HG03354 (cell line): Measurements from ENCODE around the gene SOHLH1.

Source experiments
- ATAC-seq: cut with Tn5 transposase; IDR thresholded peaks from one replicate; pipeline ENCODE4 v1.9.1; 2021; ENCODE audit warnings: mild to moderate bottlenecking; ENCODE audit not compliant: unreplicated experiment, poor library complexity, severe bottlenecking

The SOHLH1 gene

GRCh38 chr9:135731454-135731853 lies 32.2 kb upstream of the SOHLH1 start:
- ATAC-seq = no peak

- no peak for ATAC-seq
Measured at GRCh38 chr9:135729480-135729879, 30.2 kb upstream of the SOHLH1 start.

GRCh38 chr9:135728436-135729110 lies 29.3 kb upstream of the SOHLH1 start:
- ATAC-seq = no peak

- ATAC-seq = no peak
Measured at GRCh38 chr9:135727257-135727875, 28.1 kb upstream of the SOHLH1 start.

GRCh38 chr9:135726138-135726853 lies 27.0 kb upstream of the SOHLH1 start:
- ATAC-seq = no peak

- no peak for ATAC-seq
Measured at GRCh38 chr9:135724186-135724787, 25.0 kb upstream of the SOHLH1 start.

- ATAC-seq = no peak
Measured at GRCh38 chr9:135722365-135722764, 23.1 kb upstream of the SOHLH1 start.

- ATAC-seq = no peak
Measured at GRCh38 chr9:135719472-135719871, 20.2 kb upstream of the SOHLH1 start.

GRCh38 chr9:135718616-135719015 lies 19.3 kb upstream of the SOHLH1 start:
- ATAC-seq = no peak

- ATAC-seq = no peak
Measured at GRCh38 chr9:135717410-135717809, 18.1 kb upstream of the SOHLH1 start.

- ATAC-seq = no peak
Measured at GRCh38 chr9:135716045-135716444, 16.8 kb upstream of the SOHLH1 start.

GRCh38 chr9:135715056-135715595 lies 15.8 kb upstream of the SOHLH1 start:
- ATAC-seq = no peak

- no peak for ATAC-seq
Measured at GRCh38 chr9:135714242-135715055, 15.2 kb upstream of the SOHLH1 start.

- ATAC-seq = no peak
Measured at GRCh38 chr9:135712613-135713295, 13.5 kb upstream of the SOHLH1 start.

- ATAC-seq = no peak
Measured at GRCh38 chr9:135711881-135712280, 12.6 kb upstream of the SOHLH1 start.

GRCh38 chr9:135711391-135711790 lies 12.1 kb upstream of the SOHLH1 start:
- no peak for ATAC-seq

- ATAC-seq = no peak
Measured at GRCh38 chr9:135708164-135708563, 8.9 kb upstream of the SOHLH1 start.

- no peak for ATAC-seq
Measured at GRCh38 chr9:135707252-135708138, 8.2 kb upstream of the SOHLH1 start.
